Measurements from ENCODE around the gene SH3BP4.

The SH3BP4 gene

GRCh38 chr2:234949762-234950434, 1.9 kb upstream of the SH3BP4 start:
- peak; percentile 98 for DNase-seq

- DNase-seq: no peak
These were observed 1.4 kb upstream of the SH3BP4 start for GRCh38 chr2:234950435-234950729.

- DNase-seq: peak; percentile 70
These were observed 820 bp upstream of the SH3BP4 start for GRCh38 chr2:234950730-234951663.

DNA sequence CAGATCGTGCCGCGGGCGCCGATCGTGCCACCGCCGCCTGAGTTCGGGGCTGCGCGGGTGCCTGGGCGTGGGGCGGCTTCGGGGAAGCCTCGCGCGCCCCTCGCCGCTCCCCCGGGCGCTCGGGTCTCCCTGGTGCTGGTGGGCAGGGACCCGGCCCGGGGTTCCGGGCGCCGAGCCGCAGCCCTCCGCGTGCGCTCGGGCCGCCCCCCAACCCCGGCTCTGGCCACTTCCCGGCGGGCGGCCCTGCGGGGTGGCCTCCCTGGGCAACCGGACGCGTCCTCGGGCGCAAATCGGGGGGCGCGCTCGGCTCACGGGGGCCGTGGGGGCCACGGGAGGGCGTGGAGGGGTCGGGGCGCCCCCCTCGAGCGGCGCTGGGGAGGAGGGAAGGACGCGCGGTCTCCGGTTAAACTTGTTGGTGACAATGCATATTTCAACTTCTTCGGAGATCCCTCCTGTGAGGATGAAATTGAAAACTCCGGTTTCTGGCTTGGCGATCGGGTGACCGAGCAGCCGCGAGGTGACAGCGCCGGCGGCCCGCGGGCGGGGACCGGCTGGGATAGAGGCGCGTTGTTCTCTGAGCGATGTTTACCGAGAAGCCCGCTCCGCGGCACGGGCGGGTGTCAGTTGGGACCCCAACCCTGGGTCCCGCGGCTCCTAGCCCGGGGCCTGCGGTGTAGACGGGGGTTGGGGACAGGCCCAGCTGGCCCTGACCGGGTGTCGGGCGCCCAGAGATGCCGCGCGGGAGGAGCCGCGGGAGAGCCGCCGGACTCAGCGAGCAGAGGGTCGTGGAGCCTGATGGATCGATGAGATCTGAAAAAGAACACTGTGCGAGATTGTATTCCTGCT, 676 bp downstream of the SH3BP4 start:
- no peak for DNase-seq

- DNase-seq: peak; percentile 41
These were observed 1.6 kb downstream of the SH3BP4 start for GRCh38 chr2:234953116-234954031.

GRCh38 chr2:234954551-234954992, 2.8 kb downstream of the SH3BP4 start:
- DNase-seq: peak; percentile 60

GRCh38 chr2:234955091-234955591, 3.3 kb downstream of the SH3BP4 start:
- no peak for DNase-seq

GRCh38 chr2:234955971-234956509, 4.2 kb downstream of the SH3BP4 start:
- DNase-seq: no peak

GRCh38 chr2:234957834-234958135, 6.0 kb downstream of the SH3BP4 start:
- no peak for DNase-seq

GRCh38 chr2:234958311-234958710, 6.5 kb downstream of the SH3BP4 start:
- DNase-seq: no peak

- DNase-seq: no peak
These were observed 7.1 kb downstream of the SH3BP4 start for GRCh38 chr2:234958746-234959395.

DNA sequence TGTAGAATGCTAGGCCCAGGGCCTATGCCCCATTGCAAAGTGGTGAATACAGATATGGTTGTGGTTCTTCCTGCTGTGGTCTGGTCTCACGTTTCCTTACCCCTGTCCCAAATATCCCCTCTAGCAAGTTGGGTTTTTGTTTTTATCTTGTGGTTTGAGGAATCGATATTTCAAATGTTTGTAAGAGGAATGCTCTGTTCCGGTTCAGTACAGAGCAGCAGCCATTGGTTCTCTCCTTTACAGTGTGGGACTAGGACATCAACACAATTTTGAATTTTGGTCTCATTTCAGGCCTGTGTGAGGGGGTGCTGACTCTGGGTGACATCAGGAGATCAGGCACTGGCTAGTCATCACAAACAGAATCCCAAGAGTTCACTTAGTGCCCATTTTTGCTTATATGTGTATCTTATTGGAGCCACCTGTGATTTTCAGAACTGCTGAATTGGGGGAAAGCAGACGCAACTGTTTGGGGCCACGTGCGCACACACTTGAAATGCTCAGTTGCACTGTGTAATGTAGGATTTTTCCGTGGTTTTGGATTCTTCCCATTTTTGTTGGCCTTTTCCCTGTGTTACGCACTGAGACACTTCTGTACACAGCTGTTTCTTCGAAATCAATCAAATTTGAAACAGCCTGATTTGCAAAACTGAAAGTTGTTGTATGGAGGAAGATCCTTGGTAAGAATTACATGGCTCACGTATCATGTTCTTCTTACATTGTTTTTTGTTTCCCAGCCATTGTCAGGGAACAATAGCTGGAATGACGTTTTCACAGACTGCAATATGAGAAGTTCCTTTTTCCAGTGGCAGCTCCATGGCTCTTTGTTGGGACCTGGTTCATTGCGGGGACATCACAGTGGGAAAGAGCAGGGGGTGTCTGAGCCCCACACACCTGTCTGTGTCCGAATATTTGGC, 8.6 kb downstream of the SH3BP4 start:
- DNase-seq: peak; percentile 68

DNA sequence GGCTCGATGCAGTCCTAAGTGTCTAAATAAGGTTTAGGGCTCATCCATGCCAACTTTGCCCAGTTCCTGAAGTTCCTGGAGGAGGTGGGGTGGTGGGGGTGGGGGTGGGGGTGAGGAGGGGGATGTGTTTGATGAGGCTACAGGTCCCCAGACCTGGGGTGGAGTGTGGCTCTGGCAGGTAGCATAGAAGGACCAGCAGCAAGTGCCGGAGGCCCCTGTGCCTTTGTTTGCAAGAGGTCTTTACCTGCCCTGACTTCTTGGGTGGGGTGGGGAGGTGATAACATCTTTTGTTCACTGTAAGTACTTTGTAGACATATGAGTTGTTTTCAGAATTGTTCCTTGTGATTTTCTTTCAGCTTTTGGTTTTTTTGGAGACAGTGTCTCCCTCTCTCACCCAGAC, 10.0 kb downstream of the SH3BP4 start:
- DNase-seq: no peak

GRCh38 chr2:234963773-234964615, 12.2 kb downstream of the SH3BP4 start:
- peak; percentile 66 for DNase-seq

- peak; percentile 77 for DNase-seq
These were observed 13.0 kb downstream of the SH3BP4 start for GRCh38 chr2:234964631-234965461.

- DNase-seq: no peak
These were observed 14.5 kb downstream of the SH3BP4 start for GRCh38 chr2:234966340-234966739.

- DNase-seq: no peak
These were observed 15.5 kb downstream of the SH3BP4 start for GRCh38 chr2:234967201-234967869.

GRCh38 chr2:234967870-234968208, 16.0 kb downstream of the SH3BP4 start:
- no peak for DNase-seq
